ENCODE results near the gene PPP6R2. TPM values are rescaled to one million over a fixed set of nuclear protein-coding genes. Genes with fewer than 3 reads are reported as not detected.
A peak's percentile ranks its signal among the peaks of the same experiment; 100 is the strongest.

PPP6R2 gene
- polyA plus RNA-seq, 3 donors, result 9.1 to 74.5 (median 10.3) TPM

- peaks cover 49 to 51% of the 10 kb centered on the region in 2 donors for H3K36me3 ChIP-seq (replicated peaks in 1 of 2; ENCODE audit: control insufficient read depth in 1 of 2, insufficient read depth in 2 of 2, low read length in 2 of 2)
- WGBS (ENCODE audit: insufficient coverage), result 11% methylated on average over 29 of the region's 42 CpGs
- H2AFZ ChIP-seq (ENCODE audit: insufficient read depth, low read depth, low read length, poor library complexity, severe bottlenecking), result no peak overlapping the region
- intact Hi-C loops (cut with micrococcal nuclease), result loop anchor here (5.0 kb wide), 1 partner anchor 34 kb away; the partner anchor contains the start of gene DENND6B (in 2 of the 2)
- H4K20me1 ChIP-seq (ENCODE audit: insufficient read depth, low read length), result peaks cover 100% of the 10 kb centered on the region
- H3K27ac ChIP-seq (ENCODE audit: low read depth in 1 of 2, low read length in 2 of 2), result no peak overlapping the region
- peak overlapping the region in 2 of 3 experiments; percentile 1 to 54 for H3K4me3 ChIP-seq (replicated peaks in 1 of 3; ENCODE audit: low read depth in 2 of 3, low read length in 3 of 3)
- peak overlapping the region; percentile 32 for H3K9ac ChIP-seq (ENCODE audit: insufficient read depth, low read length, poor library complexity, severe bottlenecking)
- no peak for DNase-seq
- Mint-ChIP-seq H3K4me1 (peaks cover 52% of the 10 kb centered on the region), H3K4me3 (peak overlapping the region; percentile 63), H3K36me3 (peaks cover 44 to 76% of the 10 kb centered on the region in 2 donors), H3K27me3 (ENCODE audit: low read depth in 3 of 3) (peaks cover 0 to 2% (median 0%) of the 10 kb centered on the region in 3 donors), H3K27ac (peak overlapping the region in 1 of 7 donors; percentile 41), H3K9me3 (no peaks in the 10 kb centered on the region)
- peaks cover 38 to 60% of the 10 kb centered on the region in 2 donors for H3K4me1 ChIP-seq (ENCODE audit: control insufficient read depth in 1 of 2, insufficient read depth in 2 of 2, low read length in 2 of 2)
- H3K4me2 ChIP-seq (replicated peaks; ENCODE audit: extremely low read depth, low read length, poor library complexity, severe bottlenecking), result peak overlapping the region; percentile 55
- no peaks in the 10 kb centered on the region for H3K27me3 ChIP-seq (ENCODE audit: control insufficient read depth in 2 of 2, insufficient read depth in 2 of 2, low read length in 2 of 2)
- no peaks in the 10 kb centered on the region for H3K9me3 ChIP-seq (replicated peaks in 1 of 2; ENCODE audit: control insufficient read depth in 1 of 2, insufficient read depth in 1 of 2, low read length in 2 of 2)
- peaks cover 100% of the 10 kb centered on the region for H3K79me2 ChIP-seq (ENCODE audit: insufficient read depth, low read length)
- no peak for TF ChIP-seq CTCF (IDR thresholded peaks at IDR 0.05)
These were observed 49.4 kb upstream of the PPP6R2 start for GRCh38 chr22:50293441-50294318.

- H3K9me3 Mint-ChIP-seq, result no peaks in the 10 kb centered on the region
- Histone ChIP-seq H3K4me1 (ENCODE audit: control insufficient read depth in 1 of 2, insufficient read depth in 2 of 2, low read length in 2 of 2) (peaks cover 41 to 65% of the 10 kb centered on the region in 2 donors), H4K20me1 (ENCODE audit: insufficient read depth, low read length) (peaks cover 100% of the 10 kb centered on the region), H3K27ac (ENCODE audit: low read depth in 1 of 2, low read length in 2 of 2) (peak overlapping the region; percentile 7 to 11), H3K4me3 (replicated peaks in 1 of 3; ENCODE audit: low read depth in 2 of 3, low read length in 3 of 3) (peak overlapping the region in 1 of 3 experiments; percentile 54), H3K4me2 (replicated peaks; ENCODE audit: extremely low read depth, low read length, poor library complexity, severe bottlenecking) (peak overlapping the region; percentile 55), H2AFZ (ENCODE audit: insufficient read depth, low read depth, low read length, poor library complexity, severe bottlenecking) (no peak overlapping the region), H3K9me3 (replicated peaks in 1 of 2; ENCODE audit: control insufficient read depth in 1 of 2, insufficient read depth in 1 of 2, low read length in 2 of 2) (no peaks in the 10 kb centered on the region), H3K79me2 (ENCODE audit: insufficient read depth, low read length) (peaks cover 100% of the 10 kb centered on the region), H3K36me3 (replicated peaks in 1 of 2; ENCODE audit: control insufficient read depth in 1 of 2, insufficient read depth in 2 of 2, low read length in 2 of 2) (peaks cover 45% of the 10 kb centered on the region in 2 donors), H3K9ac (ENCODE audit: insufficient read depth, low read length, poor library complexity, severe bottlenecking) (peak overlapping the region; percentile 32), H3K27me3 (ENCODE audit: control insufficient read depth in 2 of 2, insufficient read depth in 2 of 2, low read length in 2 of 2) (no peaks in the 10 kb centered on the region)
- H3K27ac Mint-ChIP-seq, result peak overlapping the region in 1 of 7 donors; percentile 41
- TF ChIP-seq CTCF (IDR thresholded peaks at IDR 0.05), result no peak
- peaks cover 38 to 70% of the 10 kb centered on the region in 2 donors for H3K36me3 Mint-ChIP-seq
- H3K4me1 Mint-ChIP-seq, result peaks cover 55% of the 10 kb centered on the region
- peak overlapping the region; percentile 63 for H3K4me3 Mint-ChIP-seq
- intact Hi-C loops (cut with micrococcal nuclease), result loop anchor here (5.0 kb wide), 1 partner anchor 33 kb away; the partner anchor contains the start of gene DENND6B (in 2 of the 2)
- H3K27me3 Mint-ChIP-seq (ENCODE audit: low read depth in 3 of 3), result peaks cover 0 to 2% (median 0%) of the 10 kb centered on the region in 3 donors
- no peak for DNase-seq
- WGBS (ENCODE audit: insufficient coverage), result 46% methylated on average over 4 of the region's 5 CpGs
These were observed 48.8 kb upstream of the PPP6R2 start for GRCh38 chr22:50294319-50294656.
